22Rv1 (cell line): ENCODE measurements around the gene XPA.
A peak's percentile ranks its signal among the peaks of the same experiment; 100 is the strongest.
"Not testable (repeated sequence)": the region's sequence is repeated elsewhere in the genome, so short reads cannot be mapped to it uniquely, and the experiment has no call there.

ENCODE experiments used
- H3K27ac ChIP-seq: fragments of 450-650 bp; 2 replicates; pipeline ENCODE4 v1.5.1; 2017
- ZFX ChIP-seq: fragments of 450-650 bp; IDR thresholded peaks from 2 replicates; pipeline ENCODE4 v1.6.1; 2017; ENCODE audit warnings: antibody characterized with exemption, borderline replicate concordance
- TF ChIP-seq, protein P1 (sequence below): fragments of 450-650 bp; IDR thresholded peaks from 2 replicates; pipeline ENCODE4 v1.5.1; 2017; ENCODE audit warnings: mild to moderate bottlenecking

The XPA gene

DNA sequence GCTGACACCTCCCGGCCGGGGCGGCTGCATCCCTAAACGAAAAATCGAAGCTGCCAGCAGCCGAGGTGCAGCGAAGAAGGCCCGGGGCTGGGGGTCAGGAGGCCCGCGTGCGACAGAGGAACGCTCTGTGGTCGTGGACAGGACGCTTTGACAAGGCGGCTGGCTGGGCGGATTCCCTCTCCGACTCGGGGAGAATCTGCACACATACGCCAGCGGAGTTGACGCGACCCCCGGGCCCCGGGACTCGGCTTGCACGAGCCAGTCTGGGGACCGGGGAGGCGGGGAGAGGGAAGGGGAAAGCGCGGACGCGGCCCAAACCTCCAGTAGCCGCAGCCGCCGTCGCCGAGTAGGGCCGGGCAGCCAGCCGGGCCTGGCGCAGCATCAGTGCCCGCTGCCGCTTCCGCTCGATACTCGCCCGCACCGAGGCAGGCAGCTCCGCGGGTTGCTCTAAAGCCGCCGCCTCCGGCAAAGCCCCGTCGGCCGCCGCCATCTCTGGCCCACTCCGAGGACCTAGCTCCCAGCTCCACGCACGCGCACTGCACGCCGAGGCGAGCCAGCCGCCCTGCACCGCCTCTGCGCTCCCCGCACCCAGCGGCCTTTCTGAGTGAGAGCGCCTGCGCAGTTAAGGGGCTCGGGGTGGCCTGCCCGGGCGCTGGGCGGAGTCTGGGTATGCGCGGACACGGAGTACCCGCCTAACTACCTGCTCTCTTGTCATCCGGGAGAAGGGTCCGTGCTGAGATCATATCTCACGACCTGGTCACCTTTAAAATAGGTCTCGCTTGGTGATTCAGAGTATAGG lies at the start of gene XPA:
TSS of gene XPA (minus strand) at position 538 of the 799 bp plus-strand sequence. CDS start at position 490, 48 bp downstream.
- peak within 1 kb of the TSS; percentile 69 for H3K27ac ChIP-seq

DNA sequence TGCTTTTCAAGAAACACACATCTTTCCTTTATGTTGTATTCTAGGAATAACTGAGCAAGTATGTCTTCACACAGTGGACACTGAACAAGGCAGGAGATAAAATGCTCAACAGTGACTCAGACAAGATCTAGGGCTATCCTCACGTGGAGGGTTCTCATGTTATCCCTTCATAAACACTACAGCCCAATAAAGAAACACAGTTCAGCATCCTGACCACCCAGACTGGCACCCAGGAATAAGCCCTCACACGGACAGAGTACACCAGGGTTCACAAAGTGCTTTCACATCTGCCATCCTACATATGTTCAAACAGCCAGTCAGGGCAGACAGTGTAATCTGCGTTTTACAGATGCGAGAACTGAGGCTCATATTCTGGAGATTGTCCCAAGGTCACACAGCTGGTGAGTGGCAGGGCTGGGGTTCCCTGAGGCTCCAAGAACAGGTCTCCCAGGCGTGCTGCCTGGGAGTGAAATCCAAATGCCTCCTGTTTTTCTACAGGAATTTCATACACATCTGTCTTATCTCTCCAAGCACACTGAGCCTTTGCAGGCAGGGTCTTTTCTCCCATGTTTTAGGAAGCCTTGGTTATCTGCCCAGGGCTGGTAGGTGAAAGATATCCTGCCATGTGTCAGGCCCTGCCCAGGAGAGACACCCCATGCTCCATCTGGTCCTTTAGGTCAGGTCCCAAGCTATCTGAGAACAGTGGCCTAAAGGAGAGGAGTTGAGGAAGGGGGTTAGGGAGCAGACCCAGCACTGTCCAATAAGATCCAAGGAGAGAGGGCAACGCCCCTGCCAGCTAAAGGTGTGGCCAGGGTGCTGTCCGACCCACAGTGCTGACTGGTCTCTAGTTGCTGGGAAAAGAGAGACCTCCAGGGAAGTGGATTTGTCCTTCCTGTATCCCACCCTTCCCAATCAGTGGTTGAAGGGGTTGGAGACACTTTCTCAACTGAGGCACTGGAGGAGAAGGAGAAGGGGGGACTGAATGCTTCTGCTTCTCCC lies 47.9 kb upstream of the XPA start:
- no peak overlapping the region for H3K27ac ChIP-seq
- TF ChIP-seq, protein P1, sequence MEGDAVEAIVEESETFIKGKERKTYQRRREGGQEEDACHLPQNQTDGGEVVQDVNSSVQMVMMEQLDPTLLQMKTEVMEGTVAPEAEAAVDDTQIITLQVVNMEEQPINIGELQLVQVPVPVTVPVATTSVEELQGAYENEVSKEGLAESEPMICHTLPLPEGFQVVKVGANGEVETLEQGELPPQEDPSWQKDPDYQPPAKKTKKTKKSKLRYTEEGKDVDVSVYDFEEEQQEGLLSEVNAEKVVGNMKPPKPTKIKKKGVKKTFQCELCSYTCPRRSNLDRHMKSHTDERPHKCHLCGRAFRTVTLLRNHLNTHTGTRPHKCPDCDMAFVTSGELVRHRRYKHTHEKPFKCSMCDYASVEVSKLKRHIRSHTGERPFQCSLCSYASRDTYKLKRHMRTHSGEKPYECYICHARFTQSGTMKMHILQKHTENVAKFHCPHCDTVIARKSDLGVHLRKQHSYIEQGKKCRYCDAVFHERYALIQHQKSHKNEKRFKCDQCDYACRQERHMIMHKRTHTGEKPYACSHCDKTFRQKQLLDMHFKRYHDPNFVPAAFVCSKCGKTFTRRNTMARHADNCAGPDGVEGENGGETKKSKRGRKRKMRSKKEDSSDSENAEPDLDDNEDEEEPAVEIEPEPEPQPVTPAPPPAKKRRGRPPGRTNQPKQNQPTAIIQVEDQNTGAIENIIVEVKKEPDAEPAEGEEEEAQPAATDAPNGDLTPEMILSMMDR, result no peak
- no peak for TF ChIP-seq ZFX

More for the DNA sequence above, at the start of gene XPA:
- TF ChIP-seq ZFX, result no peak

DNA sequence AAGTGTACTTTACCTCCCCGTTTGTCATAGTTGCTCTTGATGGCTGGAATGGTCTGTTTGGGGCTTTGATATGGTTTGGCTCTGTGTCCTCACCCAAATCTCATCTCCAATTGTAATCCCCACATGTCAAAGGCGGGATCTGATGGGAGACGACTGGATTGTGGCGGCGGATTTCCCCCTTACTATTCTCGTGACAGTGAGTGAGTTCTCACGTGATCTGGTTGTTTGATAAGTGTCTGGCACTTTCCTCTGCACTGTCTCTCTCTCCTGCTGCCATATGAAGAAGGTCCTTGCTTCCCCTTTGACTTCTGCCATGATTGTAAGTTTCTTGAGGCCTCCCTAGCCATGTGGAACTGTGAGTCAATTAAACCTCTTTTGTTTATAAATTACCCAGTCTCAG lies 46.9 kb upstream of the XPA start:
- H3K27ac ChIP-seq, result not testable (repeated sequence)

DNA sequence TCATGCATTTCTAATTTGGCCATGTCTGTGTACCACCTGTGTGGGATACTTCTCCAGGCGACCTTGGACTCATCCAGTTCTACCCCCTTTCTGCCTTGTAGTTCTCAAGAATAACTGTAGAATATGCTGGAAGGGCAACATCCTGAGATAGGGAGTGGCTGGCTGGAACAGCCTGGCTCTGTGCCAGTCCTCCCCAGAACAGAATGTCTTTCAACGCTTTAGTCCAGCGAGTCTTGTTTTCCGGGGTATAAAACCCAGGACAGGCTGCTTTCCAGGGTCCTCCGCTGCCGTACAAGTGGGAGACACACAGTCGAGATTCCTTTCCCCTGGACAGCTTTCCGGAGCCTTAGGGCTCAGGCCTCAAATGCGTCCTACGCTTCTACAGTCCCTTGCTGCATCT lies 45.4 kb upstream of the XPA start:
- TF ChIP-seq, protein P1, result no peak
- no peak for TF ChIP-seq ZFX
- no peak overlapping the region for H3K27ac ChIP-seq

DNA sequence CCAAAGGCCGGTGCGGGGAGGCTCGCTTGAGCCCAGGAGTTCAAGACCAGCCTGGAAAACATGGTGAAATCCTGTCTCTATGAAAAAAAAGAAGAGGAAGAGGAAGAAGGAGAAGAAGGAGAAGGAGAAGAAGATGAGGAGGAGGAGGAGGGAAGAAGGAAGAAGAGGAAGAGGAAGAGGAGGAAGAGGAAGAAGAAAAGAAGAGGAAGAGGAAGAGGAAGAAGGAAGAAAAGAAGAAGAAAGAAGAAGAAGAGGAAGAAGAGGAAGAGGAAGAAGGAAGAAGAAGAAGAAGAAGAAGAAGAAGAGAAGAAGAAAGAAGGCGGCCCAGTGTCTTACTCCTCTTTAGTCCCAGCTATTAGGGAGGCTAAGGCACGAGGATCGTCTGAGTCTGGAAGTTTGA lies 44.8 kb upstream of the XPA start:
- no peak overlapping the region for H3K27ac ChIP-seq
- no peak for TF ChIP-seq ZFX
- TF ChIP-seq, protein P1, result no peak

DNA sequence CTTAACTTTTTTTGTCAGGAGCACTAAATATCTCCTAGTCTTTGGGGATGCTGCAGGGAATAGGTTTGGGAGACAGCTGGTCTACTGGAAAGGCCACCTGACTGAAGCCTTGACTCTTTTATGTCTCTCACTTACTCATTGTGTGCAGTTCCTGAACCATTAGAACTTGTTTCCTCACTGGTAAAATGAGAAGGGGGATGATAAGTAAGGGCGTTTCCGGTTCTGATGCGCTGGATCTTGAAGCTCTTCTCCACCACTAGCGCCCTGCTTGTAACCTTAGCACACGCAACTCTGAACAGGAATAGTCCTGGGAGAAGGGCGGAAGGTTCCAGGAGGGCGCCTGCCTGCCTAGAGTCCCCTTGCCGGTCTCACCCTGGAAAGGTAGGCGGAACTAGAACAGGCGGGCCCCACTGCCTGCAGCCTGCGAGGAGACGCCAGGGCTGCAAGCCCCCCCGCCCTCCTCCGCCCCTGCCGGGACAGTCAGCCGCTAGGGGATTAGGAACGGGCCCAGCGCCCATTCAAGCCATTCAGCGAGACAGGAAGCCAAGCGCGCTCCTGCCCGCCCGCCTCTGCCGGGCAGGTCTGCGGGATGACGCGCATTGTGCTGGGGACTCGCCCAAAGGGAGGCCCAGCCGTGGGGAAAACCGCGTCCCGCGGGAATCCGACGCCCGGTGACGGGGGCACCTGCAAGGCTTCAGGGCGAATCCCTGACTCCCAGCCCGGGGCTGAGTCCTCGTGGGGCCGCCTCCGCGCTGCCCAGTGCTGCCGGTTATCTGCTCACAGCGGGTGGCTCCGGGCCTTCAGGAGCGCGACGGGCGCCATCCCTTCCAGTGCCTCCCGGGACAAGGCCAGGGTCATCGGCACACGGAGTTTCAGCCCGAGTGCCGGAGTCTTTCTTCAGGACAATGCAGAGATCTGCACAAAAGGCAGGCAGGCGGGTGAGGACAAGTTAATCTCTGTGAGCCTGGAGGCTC lies 44.0 kb upstream of the XPA start:
- H3K27ac ChIP-seq, result no peak overlapping the region
- TF ChIP-seq, protein P1, result no peak; the same call in 1 of the 2 replicates
- no peak for TF ChIP-seq ZFX

DNA sequence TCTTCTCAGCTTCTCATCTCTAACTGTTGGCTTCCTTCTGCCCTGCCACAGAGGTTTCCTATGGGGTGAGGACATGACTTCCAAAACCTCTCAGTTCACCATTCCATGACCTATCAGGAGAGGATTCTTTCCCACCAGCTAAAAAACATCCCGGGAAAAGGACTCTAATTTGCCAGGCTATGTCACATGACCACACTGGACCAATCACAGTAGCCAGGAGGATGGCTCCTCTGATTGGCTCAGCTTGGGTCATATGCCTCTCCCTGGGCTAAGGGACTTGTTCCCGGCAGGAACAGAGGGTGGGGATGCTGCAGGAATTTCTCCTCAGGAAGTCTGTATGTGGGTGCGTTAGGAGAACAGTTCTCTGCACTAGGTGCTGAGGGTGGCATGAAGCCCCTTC lies 40.3 kb upstream of the XPA start:
- no peak for TF ChIP-seq ZFX
- TF ChIP-seq, protein P1, result no peak
- H3K27ac ChIP-seq, result no peak overlapping the region
